Transverse colon (tissue), 4 donors: ENCODE results near the gene SNTG2.

Experiments
- CTCF ChIP-seq, 5 experiments: fragments of 200-600 bp in 3 of 5; fragments of 450-650 bp in 2 of 5; sonication (generic) in 3 of 5; IDR thresholded peaks; 1 replicate in 2 of 5; 2 replicates in 3 of 5; pipeline ENCODE4 v1.5.1; 2016 to 2017; ENCODE audit warnings: antibody characterized with exemption in 5 of 5, inconsistent platforms in 3 of 5, mild to moderate bottlenecking in 2 of 5, moderate library complexity in 1 of 5
- EP300 ChIP-seq: sonication (generic); formaldehyde crosslinking; IDR thresholded peaks from one replicate; pipeline ENCODE4 v1.6.1; 2017; ENCODE audit warnings: antibody characterized with exemption, low read depth
- POLR2A ChIP-seq: fragments of 450-650 bp; IDR thresholded peaks from one replicate; pipeline ENCODE4 v1.6.1; 2016; ENCODE audit warnings: antibody characterized with exemption, mild to moderate bottlenecking, moderate library complexity
- POLR2AphosphoS5 ChIP-seq, 3 donors: sonication (generic); formaldehyde crosslinking; IDR thresholded peaks; one replicate each; pipeline ENCODE4 v1.6.1; 2016; ENCODE audit warnings: antibody characterized with exemption in 3 of 3

GRCh38 chr2:1253629-1254028, 303.0 kb downstream of the SNTG2 start:
- TF ChIP-seq POLR2AphosphoS5 (IDR thresholded peaks at IDR 0.05) = no peak
- no peak for TF ChIP-seq POLR2A
- TF ChIP-seq CTCF (IDR thresholded peaks at IDR 0.05) = no peak
- TF ChIP-seq EP300 = no peak
